Ishikawa (cell line): Measurements from ENCODE around the gene SUSD6.

ENCODE experiments used
- CEBPB ChIP-seq: IDR thresholded peaks from 2 replicates; pipeline ENCODE4 v1.6.1; 2012
- EP300 ChIP-seq: IDR thresholded peaks from 2 replicates; pipeline ENCODE4 v1.6.1; 2012; ENCODE audit warnings: borderline replicate concordance
- FOXM1 ChIP-seq: IDR thresholded peaks from 2 replicates; pipeline ENCODE4 v1.6.1; 2012; ENCODE audit warnings: low read depth, borderline replicate concordance
- NFIC ChIP-seq: IDR thresholded peaks from 2 replicates; pipeline ENCODE4 v1.6.1; 2012
- RAD21 ChIP-seq: IDR thresholded peaks from 2 replicates; pipeline ENCODE4 v1.6.1; 2012; ENCODE audit warnings: low read depth
- TAF1 ChIP-seq: IDR thresholded peaks from 2 replicates; pipeline ENCODE4 v1.6.1; 2012; ENCODE audit warnings: low read depth, mild to moderate bottlenecking
- TCF12 ChIP-seq: IDR thresholded peaks from 2 replicates; pipeline ENCODE4 v1.6.1; 2012; ENCODE audit warnings: low read depth
- TEAD4 ChIP-seq: IDR thresholded peaks from 2 replicates; pipeline ENCODE4 v1.6.1; 2012
- YY1 ChIP-seq: IDR thresholded peaks from 2 replicates; pipeline ENCODE4 v1.6.1; 2012; ENCODE audit warnings: low read depth
- TF ChIP-seq, protein P1 (sequence below): IDR thresholded peaks from 2 replicates; pipeline ENCODE4 v1.6.1; 2012
- TF ChIP-seq, protein P2 (sequence below): IDR thresholded peaks from 2 replicates; pipeline ENCODE4 v1.6.1; 2012
- TF ChIP-seq, protein P3 (sequence below): IDR thresholded peaks from 2 replicates; pipeline ENCODE4 v1.6.1; 2012; ENCODE audit warnings: low read depth, mild to moderate bottlenecking

DNA sequence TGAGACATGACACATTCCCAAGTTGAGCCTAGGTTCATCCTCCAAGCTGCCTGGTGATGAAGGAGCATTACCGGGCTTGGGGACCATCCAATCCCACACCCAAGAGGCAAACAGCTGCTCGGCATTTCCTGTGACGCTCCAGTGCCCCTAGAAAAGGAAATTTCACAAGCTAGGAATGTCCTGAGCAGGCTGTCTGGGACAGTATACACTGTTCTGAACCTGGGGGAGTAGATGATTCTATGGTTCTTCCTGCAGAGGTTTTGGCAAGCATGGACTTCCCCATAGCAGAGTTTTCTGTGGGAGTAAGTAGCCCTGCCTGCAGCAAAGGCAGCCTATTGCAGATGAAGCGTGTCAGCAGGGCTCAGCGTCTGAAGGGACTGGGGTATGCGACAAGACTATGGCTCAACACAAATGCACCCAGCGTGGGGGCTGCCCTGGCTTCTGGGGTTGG is 108.1 kb downstream of the SUSD6 start:
- no peak for TF ChIP-seq TCF12
- TF ChIP-seq CEBPB = no peak
- TF ChIP-seq EP300 = no peak
- TF ChIP-seq NFIC = no peak
- TF ChIP-seq TAF1 = no peak
- TF ChIP-seq, protein P1, sequence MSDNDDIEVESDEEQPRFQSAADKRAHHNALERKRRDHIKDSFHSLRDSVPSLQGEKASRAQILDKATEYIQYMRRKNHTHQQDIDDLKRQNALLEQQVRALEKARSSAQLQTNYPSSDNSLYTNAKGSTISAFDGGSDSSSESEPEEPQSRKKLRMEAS = no peak
- TF ChIP-seq, protein P2, sequence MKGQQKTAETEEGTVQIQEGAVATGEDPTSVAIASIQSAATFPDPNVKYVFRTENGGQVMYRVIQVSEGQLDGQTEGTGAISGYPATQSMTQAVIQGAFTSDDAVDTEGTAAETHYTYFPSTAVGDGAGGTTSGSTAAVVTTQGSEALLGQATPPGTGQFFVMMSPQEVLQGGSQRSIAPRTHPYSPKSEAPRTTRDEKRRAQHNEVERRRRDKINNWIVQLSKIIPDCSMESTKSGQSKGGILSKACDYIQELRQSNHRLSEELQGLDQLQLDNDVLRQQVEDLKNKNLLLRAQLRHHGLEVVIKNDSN = no peak
- TF ChIP-seq, protein P3, sequence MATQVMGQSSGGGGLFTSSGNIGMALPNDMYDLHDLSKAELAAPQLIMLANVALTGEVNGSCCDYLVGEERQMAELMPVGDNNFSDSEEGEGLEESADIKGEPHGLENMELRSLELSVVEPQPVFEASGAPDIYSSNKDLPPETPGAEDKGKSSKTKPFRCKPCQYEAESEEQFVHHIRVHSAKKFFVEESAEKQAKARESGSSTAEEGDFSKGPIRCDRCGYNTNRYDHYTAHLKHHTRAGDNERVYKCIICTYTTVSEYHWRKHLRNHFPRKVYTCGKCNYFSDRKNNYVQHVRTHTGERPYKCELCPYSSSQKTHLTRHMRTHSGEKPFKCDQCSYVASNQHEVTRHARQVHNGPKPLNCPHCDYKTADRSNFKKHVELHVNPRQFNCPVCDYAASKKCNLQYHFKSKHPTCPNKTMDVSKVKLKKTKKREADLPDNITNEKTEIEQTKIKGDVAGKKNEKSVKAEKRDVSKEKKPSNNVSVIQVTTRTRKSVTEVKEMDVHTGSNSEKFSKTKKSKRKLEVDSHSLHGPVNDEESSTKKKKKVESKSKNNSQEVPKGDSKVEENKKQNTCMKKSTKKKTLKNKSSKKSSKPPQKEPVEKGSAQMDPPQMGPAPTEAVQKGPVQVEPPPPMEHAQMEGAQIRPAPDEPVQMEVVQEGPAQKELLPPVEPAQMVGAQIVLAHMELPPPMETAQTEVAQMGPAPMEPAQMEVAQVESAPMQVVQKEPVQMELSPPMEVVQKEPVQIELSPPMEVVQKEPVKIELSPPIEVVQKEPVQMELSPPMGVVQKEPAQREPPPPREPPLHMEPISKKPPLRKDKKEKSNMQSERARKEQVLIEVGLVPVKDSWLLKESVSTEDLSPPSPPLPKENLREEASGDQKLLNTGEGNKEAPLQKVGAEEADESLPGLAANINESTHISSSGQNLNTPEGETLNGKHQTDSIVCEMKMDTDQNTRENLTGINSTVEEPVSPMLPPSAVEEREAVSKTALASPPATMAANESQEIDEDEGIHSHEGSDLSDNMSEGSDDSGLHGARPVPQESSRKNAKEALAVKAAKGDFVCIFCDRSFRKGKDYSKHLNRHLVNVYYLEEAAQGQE = no peak
- no peak for TF ChIP-seq FOXM1
- 0 out of 2 replicates have a peak, but pooled peaks have one; percentile 20 for TF ChIP-seq TEAD4
- TF ChIP-seq RAD21 = no peak
- TF ChIP-seq YY1 = no peak
